GM19193 (cell line): ENCODE measurements around the gene MAK.

ENCODE experiments used
- POLR2A ChIP-seq: IDR thresholded peaks from 4 replicates; pipeline ENCODE4 v1.6.1; 2011; ENCODE audit not compliant: insufficient read depth, insufficient read length; ENCODE audit errors: extremely low read depth

MAK gene

DNA sequence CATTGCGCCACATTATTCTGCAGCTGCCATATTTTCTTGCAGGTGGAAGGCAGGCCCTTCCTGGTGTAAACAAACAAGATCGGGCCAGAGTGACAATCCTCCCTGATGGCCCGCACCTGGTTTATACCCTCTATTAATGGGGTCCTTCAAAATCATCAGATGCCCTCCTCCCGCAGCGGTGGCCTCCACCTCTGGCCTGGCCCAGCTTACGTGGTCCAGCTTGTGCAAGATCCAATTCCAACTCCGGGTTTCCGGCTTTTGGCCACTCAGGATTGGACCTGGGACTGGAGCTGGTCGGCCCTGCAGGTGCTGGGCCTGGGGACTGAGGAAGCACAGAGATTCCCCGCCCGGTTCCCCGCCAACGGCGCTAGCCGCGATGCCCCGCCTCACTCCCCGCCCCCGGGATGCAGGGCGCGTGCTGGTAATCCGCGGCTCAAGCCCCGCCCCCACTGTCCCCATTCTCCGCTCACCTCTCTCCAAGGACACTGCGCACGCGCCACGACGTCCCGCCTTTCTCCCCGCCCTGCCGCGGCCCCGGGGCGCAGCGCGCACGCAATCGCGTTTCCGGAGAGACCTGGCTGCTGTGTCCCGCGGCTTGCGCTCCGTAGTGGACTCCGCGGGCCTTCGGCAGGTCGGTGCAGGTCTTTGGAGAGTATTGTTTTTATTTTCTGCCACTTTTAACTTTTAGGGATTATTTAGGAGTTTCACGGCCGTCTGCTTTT is 90.9 kb downstream of the MAK start, which contains the start of gene TMEM14B:
Gene TMEM14B (plus strand): TSS at position 555 of the 722 bp plus-strand sequence. CDS start 1,441 bp downstream, outside the sequence.
- TF ChIP-seq POLR2A = peak; percentile 94

GRCh38 chr6:10746915-10747250 is 91.5 kb downstream of the MAK start:
- TF ChIP-seq POLR2A = no peak

- TF ChIP-seq POLR2A = no peak
These were observed 93.2 kb downstream of the MAK start for GRCh38 chr6:10745116-10745515.

- TF ChIP-seq POLR2A = no peak
These were observed 94.8 kb downstream of the MAK start for GRCh38 chr6:10743515-10743914.

DNA sequence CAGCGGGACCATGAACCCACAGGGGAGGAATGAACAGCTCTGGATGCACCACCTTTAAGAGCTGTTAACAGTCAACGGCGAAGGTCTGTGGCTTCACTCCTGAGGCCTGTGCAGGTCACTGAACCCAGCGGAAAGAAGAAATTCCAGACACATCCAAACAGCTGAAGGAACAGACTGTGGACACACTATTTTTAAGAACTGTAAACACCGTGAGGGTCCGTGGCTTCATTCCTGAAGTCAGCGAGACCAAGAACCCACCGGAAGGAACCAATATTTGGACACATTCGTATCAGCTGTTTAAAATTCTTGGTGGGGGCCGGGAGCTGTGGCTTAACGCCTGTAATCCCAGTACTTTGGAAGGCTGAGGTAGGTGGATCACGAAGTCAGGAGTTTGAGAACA is 96.1 kb downstream of the MAK start:
- TF ChIP-seq POLR2A = no peak

GRCh38 chr6:10740061-10740460 is 98.3 kb downstream of the MAK start:
- no peak for TF ChIP-seq POLR2A

DNA sequence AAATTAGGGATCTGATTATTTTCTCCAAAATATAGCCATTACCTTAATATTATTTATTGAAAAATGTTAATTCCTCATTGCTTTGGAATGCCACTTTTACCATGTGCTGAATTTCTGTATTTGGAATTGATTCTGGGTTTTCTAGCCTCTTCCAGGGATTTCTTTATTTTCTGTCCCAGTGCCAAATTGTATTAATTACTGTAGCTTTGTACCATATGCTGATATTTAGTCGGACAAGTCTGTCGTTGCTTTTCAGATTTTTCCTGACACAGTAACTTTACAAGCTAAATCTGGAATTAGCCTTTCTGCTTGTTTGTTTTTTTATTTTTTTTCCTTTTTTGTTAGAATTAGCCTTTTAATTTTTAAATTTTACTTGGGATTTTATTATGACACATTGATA is 101.6 kb downstream of the MAK start:
- no peak for TF ChIP-seq POLR2A

- no peak for TF ChIP-seq POLR2A
These were observed 104.5 kb downstream of the MAK start for GRCh38 chr6:10733863-10734262.

- no peak for TF ChIP-seq POLR2A
These were observed 105.1 kb downstream of the MAK start for GRCh38 chr6:10733151-10733715.

GRCh38 chr6:10730254-10730653 is 108.1 kb downstream of the MAK start:
- no peak for TF ChIP-seq POLR2A

- no peak for TF ChIP-seq POLR2A
These were observed 112.6 kb downstream of the MAK start for GRCh38 chr6:10725716-10726115.

DNA sequence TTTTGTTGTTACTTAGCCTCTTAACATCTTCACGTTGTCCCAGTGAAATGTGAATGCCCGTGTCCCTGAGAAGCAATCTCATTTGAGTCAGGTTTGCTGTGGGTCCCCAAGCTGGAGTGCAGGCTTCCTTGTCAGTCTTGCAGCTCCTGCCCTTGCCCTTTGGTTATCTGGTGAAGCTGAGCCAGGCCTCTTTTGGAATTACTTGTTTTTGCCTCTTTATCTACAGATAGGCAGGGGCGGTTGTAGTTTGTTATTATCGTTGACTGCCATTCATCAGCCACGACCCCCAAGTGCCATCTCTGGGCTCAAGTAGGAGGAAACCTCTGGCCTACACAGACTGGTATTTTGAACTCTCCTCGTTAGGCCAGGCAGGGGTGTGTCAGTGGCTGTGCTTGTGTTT is 113.3 kb downstream of the MAK start:
- no peak for TF ChIP-seq POLR2A

DNA sequence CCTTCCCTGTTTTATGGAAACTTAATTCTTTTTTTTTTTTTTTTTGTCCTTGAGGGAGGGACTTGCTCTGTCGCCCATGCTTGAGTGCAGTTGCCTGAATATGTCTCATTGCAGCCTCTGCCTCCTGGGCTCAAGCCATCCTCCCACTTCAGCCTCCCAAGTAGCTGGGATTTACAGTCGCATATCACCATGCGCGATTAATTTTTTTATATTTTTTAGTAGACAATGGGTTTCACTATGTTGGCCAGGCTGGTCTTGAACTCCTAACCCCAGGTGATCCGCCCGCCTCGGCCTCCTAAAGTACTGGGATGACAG is 114.8 kb downstream of the MAK start:
- TF ChIP-seq POLR2A = no peak

DNA sequence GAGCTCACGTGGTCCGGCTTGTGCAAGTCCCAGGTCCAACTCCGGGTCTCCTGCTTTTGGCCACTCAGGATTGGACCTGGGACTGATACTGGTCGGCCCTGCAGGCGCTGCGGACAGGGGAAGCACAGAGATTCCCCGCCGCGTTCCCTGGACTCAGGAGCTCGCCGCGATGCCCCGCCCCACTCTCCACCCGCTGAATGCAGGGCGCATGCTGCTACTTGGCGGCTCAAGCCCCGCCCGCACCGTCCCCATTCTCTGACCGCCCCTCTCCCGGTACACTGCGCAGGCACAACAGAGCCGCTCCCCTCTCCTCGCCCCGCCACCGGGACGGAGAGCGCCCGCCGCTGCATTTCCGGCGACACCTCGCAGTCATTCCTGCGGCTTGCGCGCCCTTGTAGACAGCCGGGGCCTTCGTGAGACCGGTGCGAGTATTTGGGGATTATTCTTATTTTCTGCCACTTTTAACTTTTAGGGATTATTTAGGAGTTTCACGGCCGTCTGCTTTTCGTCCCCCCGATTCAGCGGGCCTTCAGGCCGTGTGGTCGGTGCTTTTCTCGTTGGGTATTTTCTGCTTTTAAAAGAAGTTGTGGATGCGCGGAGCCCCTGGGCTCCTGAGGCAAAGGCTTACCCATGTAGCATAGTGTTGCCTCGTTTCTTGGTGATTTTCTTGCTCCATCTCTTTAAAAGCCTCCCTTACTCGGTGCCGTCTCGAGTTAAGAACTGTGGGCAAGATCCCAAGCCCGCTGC is 115.3 kb downstream of the MAK start, which contains the start of gene TMEM14C:
Gene TMEM14C (plus strand): TSS at position 251 of the 747 bp plus-strand sequence. CDS start 1,544 bp downstream, outside the sequence.
- peak; percentile 87 for TF ChIP-seq POLR2A

DNA sequence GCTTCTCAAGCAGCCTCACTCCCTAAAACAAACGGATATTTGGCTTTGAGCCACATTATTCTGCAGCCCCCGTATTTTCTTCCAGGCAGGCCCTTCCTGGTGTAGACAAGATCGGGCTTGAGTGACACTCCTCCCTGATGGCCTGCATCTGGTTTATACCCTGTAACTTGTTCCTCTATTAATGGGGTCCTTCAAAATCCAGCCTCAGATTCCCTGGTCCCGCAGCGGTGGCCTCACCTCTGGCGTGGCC is 115.8 kb downstream of the MAK start:
- no peak for TF ChIP-seq POLR2A
